K562 (cell line): ENCODE measurements around the gene CCR9. TPM values are rescaled to one million over a fixed set of nuclear protein-coding genes. Genes with fewer than 3 reads are reported as not detected.

Source experiments
- ATAC-seq: fragments of 200-7000 bp; cut with Tn5 transposase; 3 replicates; pipeline ENCODE4 v1.9.1; 2020; ENCODE audit warnings: moderate library complexity
- BruUV-seq: library from RNA; stranded (reverse); fragments of 400-500 nt; replicated peaks from 2 replicates; lab custom pipeline; 2021; lab: Mats Ljungman, UMichigan
- CTCF ChIA-PET: fragments of 300-600 bp; formaldehyde crosslinking; extraction: SDS; loops from one replicate; lab custom pipeline; 2021; ENCODE audit warnings: low intra/inter-chr PET ratio; lab: Yijun Ruan, JAX
- POLR2A ChIA-PET: fragments of 300-600, 350-650 bp; sonication (Branson Sonifier 250); formaldehyde crosslinking; extraction: SDS; loops from one replicate; lab custom pipeline; 2021; ENCODE audit warnings: antibody characterized with exemption, inconsistent platforms; lab: Yijun Ruan, JAX
- DNase-seq, 4 experiments: peaks; one replicate each; pipeline versions ENCODE4 v3.0.0 to v3.0.0-alpha.2; 2011 to 2018; ENCODE audit warnings: low spot score in 3 of 4, mixed read lengths in 3 of 4; ENCODE audit errors: extremely low read depth in 1 of 4
- FAIRE-seq: peaks from 2 replicates; lab custom pipeline; 2011; peaks lifted over from hg19 to GRCh38; lab: Jason Lieb, UNC
- H2AFZ ChIP-seq: 2 replicates; pipeline ENCODE4 v1.6.0; 2011; ENCODE audit warnings: low read depth, low read length, control low read depth, inconsistent platforms
- H3K27ac ChIP-seq: fragments of 200-600 bp; 3 replicates; pipeline ENCODE4 v1.8.0; 2011; ENCODE audit warnings: low read depth, mild to moderate bottlenecking, control low read depth, inconsistent platforms, low read length, moderate library complexity, mixed read lengths; ENCODE audit errors: extremely low read depth
- H3K27me3 ChIP-seq, 2 experiments: fragments of 300-600 bp in 1 of 2; 2 replicates in 1 of 2; 3 replicates in 1 of 2; pipeline versions ENCODE4 v1.6.0 to v1.8.0; 2011; ENCODE audit warnings: inconsistent platforms in 2 of 2, low read length in 2 of 2, mild to moderate bottlenecking in 1 of 2, mixed read lengths in 1 of 2, moderate library complexity in 1 of 2; ENCODE audit not compliant: control insufficient read depth in 2 of 2, insufficient read depth in 2 of 2
- H3K36me3 ChIP-seq: fragments of 300-600 bp; 3 replicates; pipeline ENCODE4 v1.8.0; 2011; ENCODE audit warnings: mild to moderate bottlenecking, low read length, inconsistent platforms; ENCODE audit not compliant: control insufficient read depth, insufficient read depth
- H3K4me1 ChIP-seq, 2 experiments: fragments of 200-600 bp in 1 of 2; replicated peaks in 1 of 2; 2 replicates in 1 of 2; 3 replicates in 1 of 2; pipeline versions ENCODE4 v1.5.1 to v1.8.0; 2011; ENCODE audit warnings: inconsistent platforms in 2 of 2, low read length in 2 of 2, mild to moderate bottlenecking in 1 of 2, mixed read lengths in 1 of 2, moderate library complexity in 1 of 2; ENCODE audit not compliant: control insufficient read depth in 2 of 2, insufficient read depth in 2 of 2
- H3K4me2 ChIP-seq: 2 replicates; pipeline ENCODE4 v1.6.1; 2011; ENCODE audit warnings: low read length, control low read depth, inconsistent platforms, mixed read lengths; ENCODE audit not compliant: insufficient read depth
- H3K4me3 ChIP-seq: fragments of 200-600 bp; sonication (generic), shearing (Covaris generic); 2 replicates; pipeline ENCODE4 v1.5.1; 2016; ENCODE audit warnings: control low read depth, inconsistent platforms
- H3K79me2 ChIP-seq: fragments of 200-600 bp; 3 replicates; pipeline ENCODE4 v1.8.0; 2011; ENCODE audit warnings: low read length, inconsistent platforms; ENCODE audit not compliant: control insufficient read depth, insufficient read depth
- H3K9ac ChIP-seq, 2 experiments: 2 replicates each; pipeline versions ENCODE4 v1.6.0 to v1.6.1; 2011; ENCODE audit warnings: low read depth in 2 of 2, low read length in 2 of 2, control low read depth in 1 of 2, inconsistent platforms in 1 of 2, mild to moderate bottlenecking in 1 of 2, mixed read lengths in 1 of 2; ENCODE audit not compliant: insufficient read depth in 1 of 2
- H3K9me1 ChIP-seq: one replicate; pipeline ENCODE4 v1.6.0; 2011; ENCODE audit warnings: inconsistent platforms, mild to moderate bottlenecking, low read length, moderate library complexity; ENCODE audit not compliant: control insufficient read depth, insufficient read depth
- H3K9me3 ChIP-seq: replicated peaks from 2 replicates; pipeline ENCODE4 v1.5.1; 2011; ENCODE audit warnings: low read depth, low read length, inconsistent platforms; ENCODE audit not compliant: control insufficient read depth, insufficient read depth
- H4K20me1 ChIP-seq: replicated peaks from 2 replicates; pipeline ENCODE4 v1.6.1; 2011; ENCODE audit warnings: low read length, inconsistent platforms, mixed read lengths; ENCODE audit not compliant: control insufficient read depth, insufficient read depth
- BMI1 ChIP-seq: fragments of 150-350 bp; IDR thresholded peaks from 2 replicates; pipeline ENCODE4 v1.6.1; 2014; ENCODE audit warnings: low read length
- HNRNPL ChIP-seq: fragments of 200-400 bp; formaldehyde crosslinking; IDR thresholded peaks from 2 replicates; pipeline ENCODE4 v1.6.1; 2017; ENCODE audit warnings: low read depth, mild to moderate bottlenecking, low read length
- SLC30A9 ChIP-seq: fragments of 250-450 bp; sonication (Bioruptor Pico); IDR thresholded peaks from 2 replicates; pipeline ENCODE4 v1.8.0; 2022; ENCODE audit warnings: mild to moderate bottlenecking, moderate library complexity
- XRCC4 ChIP-seq: IDR thresholded peaks from one replicate; pipeline ENCODE4 v1.6.1; 2011; ENCODE audit not compliant: insufficient read depth, insufficient read length; ENCODE audit errors: extremely low read depth
- ZNF785 ChIP-seq: fragments of 250-450 bp; sonication (Bioruptor Pico); IDR thresholded peaks from 2 replicates; pipeline ENCODE4 v1.4.0; 2020; ENCODE audit warnings: mild to moderate bottlenecking
- WGBS: fragments of 100-300 bp; shearing (Covaris generic); methylation state at CpG from one replicate; pipeline ENCODE4 v1.1.6; 2016; ENCODE audit warnings: low coverage, mixed read lengths; ENCODE audit not compliant: insufficient coverage; ENCODE audit errors: missing lambda C conversion rate; 5-methylcytosine and 5-hydroxymethylcytosine counted together
- in situ Hi-C: fragments of 300-500 bp; cut with MboI; formaldehyde crosslinking; loops from 4 replicates; pipeline ENCODE4 v1.15.0; 2018; ENCODE audit warnings: inconsistent platforms, mixed read lengths
- intact Hi-C: fragments of 100-400 bp; cut with micrococcal nuclease; formaldehyde crosslinking; loops from 2 replicates; pipeline ENCODE4 v1.14.2; 2022
- polyA plus RNA-seq, 8 experiments: library from polyadenylated mRNA; depleted of rRNA in 4 of 8; stranded (reverse) in 5 of 8; unstranded in 3 of 8; fragments of >200 nt; fragmentation: Nextera tagmentation in 2 of 8; fragmentation: Illumina TruSeq in 1 of 8; extraction: Ambion mirVana in 2 of 8; extraction: Trizol in 1 of 8; gene quantifications; 2 replicates each; pipeline versions ENCODE4 v1.2.1 to v1.2.3, GENCODE V29; 2011 to 2014; ENCODE audit warnings: inconsistent platforms in 1 of 8, missing spikeins in 1 of 8
- total RNA-seq, 7 experiments: library from RNA; depleted of rRNA in 6 of 7; stranded (reverse); fragments of >200 nt in 6 of 7; fragmentation: Illumina TruSeq in 2 of 7; extraction: Trizol in 2 of 7; gene quantifications; 2 replicates each; pipeline versions ENCODE4 v1.2.1 to v1.2.3, GENCODE V29; 2011 to 2021; ENCODE audit warnings: low replicate concordance in 1 of 7

Gene CCR9
- total and polyA plus RNA-seq, 9 of the 15 experiments (the other 6 are each of a cell fraction or from before 2014, with no cell fraction given): not detected

GRCh38 chr3:45917146-45917898, 31.0 kb downstream of the CCR9 start:
- FAIRE-seq: no peak
- ChIA-PET POLR2A (no interaction called here), CTCF (no interaction called here)
- no peak for DNase-seq
- intact Hi-C loops: no loop called here
- Histone ChIP-seq H3K27me3 (peaks cover 0 to 3% of the 10 kb centered on the region in 2 experiments; a peak in 2 of 5 replicates), H3K79me2 (no peaks in the 10 kb centered on the region), H3K4me3 (no peak overlapping the region), H3K9me1 (no peaks in the 10 kb centered on the region), H3K27ac (no peak overlapping the region), H3K4me2 (no peak overlapping the region), H2AFZ (no peak overlapping the region), H3K9ac (peak overlapping the region in 1 of 2 experiments; percentile 6; a peak in 1 of 4 replicates), H3K36me3 (peaks cover 15% of the 10 kb centered on the region; the same call in 1 of the 3 replicates), H3K9me3 (no peaks in the 10 kb centered on the region), H3K4me1 (no peaks in the 10 kb centered on the region; a peak in 1 of 5 replicates), H4K20me1 (no peaks in the 10 kb centered on the region; the same call in 1 of the 2 replicates)
- no peak for ATAC-seq
- WGBS: 63% methylated on average over 6 of the region's 6 CpGs
- TF ChIP-seq BMI1: no peak
- no peak for TF ChIP-seq HNRNPL
- no peak for TF ChIP-seq SLC30A9 (CRISPR knock-in tag)
- no peak for TF ChIP-seq XRCC4
- TF ChIP-seq ZNF785 (CRISPR knock-in tag): no peak
- no TSS peak for BruUV-seq
- in situ Hi-C loops: no loop called here
